ENCODE data around the gene CLIC5.
A peak's percentile ranks its signal among the peaks of the same experiment; 100 is the strongest.

Gene CLIC5

DNA sequence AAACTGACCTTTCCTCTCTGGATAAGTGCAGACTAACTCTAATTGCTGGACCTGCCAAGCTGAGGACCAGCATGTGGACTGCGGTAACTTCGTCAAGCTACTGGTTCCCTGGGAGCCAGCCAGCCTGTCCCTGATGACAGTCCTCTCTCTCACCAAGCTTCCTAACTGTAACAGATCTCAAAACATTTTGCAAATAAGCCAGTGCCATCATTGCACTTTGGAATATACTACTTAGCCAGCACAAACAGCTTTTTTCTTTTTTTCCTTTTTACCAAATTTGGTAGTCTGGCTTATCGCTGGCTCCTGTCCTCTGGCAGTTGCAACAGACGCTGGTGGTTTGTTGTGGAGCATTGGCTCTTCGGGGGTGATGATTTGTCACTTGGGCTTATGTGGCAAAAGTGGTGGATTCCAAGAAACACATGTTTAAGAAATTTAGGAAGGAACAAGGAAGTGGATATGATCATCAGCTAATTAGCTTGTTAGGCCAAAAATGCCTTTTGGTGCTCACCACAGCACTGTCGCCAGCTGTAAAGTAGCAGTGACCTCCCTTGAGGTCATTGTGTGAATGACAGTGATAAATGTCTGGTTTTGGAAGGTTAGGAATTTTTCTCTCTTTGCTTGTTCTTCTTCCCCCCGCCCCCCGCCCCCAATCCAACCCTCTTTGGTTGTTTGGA is 171.7 kb downstream of the CLIC5 start:
- no peak overlapping the region for H3K4me3 Mint-ChIP-seq
- H3K9me3 Mint-ChIP-seq: no peaks in the 10 kb centered on the region
- H3K4me1 Mint-ChIP-seq: no peaks in the 10 kb centered on the region
- no peak for ATAC-seq (replicated peaks)
- H3K27ac Mint-ChIP-seq: no peak overlapping the region
- no peaks in the 10 kb centered on the region for H3K36me3 Mint-ChIP-seq
- DNase-seq: no peak
- H3K27me3 Mint-ChIP-seq: peaks cover 0 to 12% of the 10 kb centered on the region in 2 donors

DNA sequence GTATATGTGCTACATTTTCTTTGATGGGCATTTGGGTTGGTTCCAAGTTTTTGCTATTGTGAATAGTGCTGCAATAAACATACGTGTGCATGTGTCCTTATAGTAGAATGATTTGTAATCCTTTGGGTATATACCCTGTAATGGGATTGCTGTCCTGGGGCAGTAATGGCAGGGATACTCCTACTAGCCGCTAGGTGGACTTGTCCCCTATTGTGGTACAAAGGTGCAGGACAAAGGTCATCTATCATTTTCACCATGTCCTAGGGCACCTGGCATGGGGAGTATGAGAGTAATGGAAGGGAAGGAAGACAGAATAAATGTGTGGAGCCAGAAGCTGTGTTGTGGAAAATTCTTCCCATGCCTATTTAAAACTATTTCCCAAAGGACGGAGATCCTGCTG is 174.6 kb downstream of the CLIC5 start:
- Mint-ChIP-seq H3K27ac (no peak overlapping the region), H3K4me1 (peaks cover under 1 to 2% of the 10 kb centered on the region in 2 donors), H3K9me3 (no peaks in the 10 kb centered on the region), H3K27me3 (peaks cover 0 to 17% of the 10 kb centered on the region in 2 donors), H3K4me3 (no peak overlapping the region), H3K36me3 (no peaks in the 10 kb centered on the region)
- no peak for ATAC-seq (replicated peaks)
- DNase-seq: no peak

DNA sequence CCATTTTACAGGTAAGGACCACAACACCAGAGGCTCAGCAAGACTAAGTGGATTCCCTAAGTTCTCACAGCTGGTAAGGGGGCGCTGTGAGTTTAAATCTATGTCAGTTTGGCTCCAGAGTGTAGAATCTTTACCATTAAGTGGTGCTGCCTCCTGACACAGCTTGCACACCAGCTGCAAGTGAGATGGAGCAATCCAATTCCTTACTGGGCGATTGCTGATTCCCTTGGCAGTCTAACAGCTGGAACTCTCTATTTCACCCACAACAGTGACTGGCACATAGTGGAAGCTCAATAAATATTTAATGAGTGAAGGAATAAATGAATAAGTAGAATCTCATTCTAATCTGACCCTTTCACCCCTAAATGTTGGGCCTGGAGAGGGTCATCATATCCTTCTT is 176.7 kb downstream of the CLIC5 start:
- H3K36me3 Mint-ChIP-seq: no peaks in the 10 kb centered on the region
- H3K4me1 Mint-ChIP-seq: peaks cover 10 to 11% of the 10 kb centered on the region in 2 donors
- peaks cover 0 to 17% of the 10 kb centered on the region in 2 donors for H3K27me3 Mint-ChIP-seq
- no peaks in the 10 kb centered on the region for H3K9me3 Mint-ChIP-seq
- H3K4me3 Mint-ChIP-seq: no peak overlapping the region
- no peak for DNase-seq
- H3K27ac Mint-ChIP-seq: no peak overlapping the region
- no peak for ATAC-seq (replicated peaks)

GRCh38 chr6:45838451-45838850 is 177.2 kb downstream of the CLIC5 start:
- H3K36me3 Mint-ChIP-seq: no peaks in the 10 kb centered on the region
- no peak overlapping the region for H3K27ac Mint-ChIP-seq
- DNase-seq: no peak
- no peaks in the 10 kb centered on the region for H3K9me3 Mint-ChIP-seq
- no peak overlapping the region for H3K4me3 Mint-ChIP-seq
- H3K4me1 Mint-ChIP-seq: peaks cover 11 to 14% of the 10 kb centered on the region in 2 donors
- H3K27me3 Mint-ChIP-seq: peaks cover 0 to 17% of the 10 kb centered on the region in 2 donors
- no peak for ATAC-seq (replicated peaks)

DNA sequence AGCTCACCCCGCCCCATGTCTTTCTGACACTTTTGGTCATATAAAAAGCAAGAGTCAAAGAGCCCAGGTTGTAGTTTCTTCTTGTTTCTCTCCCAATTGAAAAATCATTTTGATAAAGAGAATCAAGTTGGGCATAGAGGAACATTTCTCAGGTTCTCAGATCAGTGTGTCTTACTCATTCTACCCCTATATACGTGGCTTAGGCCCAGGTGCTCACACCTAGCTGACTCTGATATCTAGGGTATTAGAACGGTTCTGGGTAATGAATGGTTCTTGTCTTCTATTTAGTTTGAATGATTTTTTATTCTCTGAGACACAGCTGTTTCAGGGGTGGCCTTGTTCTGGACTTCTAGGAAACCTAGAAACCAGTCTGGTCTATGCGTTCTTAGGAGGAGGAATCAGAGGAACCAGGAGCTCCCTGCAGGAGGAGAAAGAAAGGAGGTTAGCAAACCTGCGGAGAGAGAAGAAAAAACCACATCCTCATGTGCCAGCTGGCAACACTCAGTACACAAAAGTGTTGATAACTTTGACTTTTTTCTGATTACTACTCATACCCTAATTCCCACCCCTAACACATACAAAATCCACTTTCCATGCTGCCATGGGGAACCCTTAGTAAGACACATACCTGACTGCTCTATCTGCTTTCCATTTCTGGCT is 178.0 kb downstream of the CLIC5 start:
- Mint-ChIP-seq H3K4me3 (no peak overlapping the region), H3K36me3 (no peaks in the 10 kb centered on the region), H3K27ac (no peak overlapping the region), H3K27me3 (peaks cover 0 to 17% of the 10 kb centered on the region in 2 donors), H3K9me3 (no peaks in the 10 kb centered on the region), H3K4me1 (peaks cover 11 to 14% of the 10 kb centered on the region in 2 donors)
- ATAC-seq (replicated peaks) (no peak), DNase-seq (no peak)

- no peak for ATAC-seq (replicated peaks)
- no peaks in the 10 kb centered on the region for H3K36me3 Mint-ChIP-seq
- no peak overlapping the region for H3K27ac Mint-ChIP-seq
- no peaks in the 10 kb centered on the region for H3K9me3 Mint-ChIP-seq
- no peak overlapping the region for H3K4me3 Mint-ChIP-seq
- peaks cover 0 to 17% of the 10 kb centered on the region in 2 donors for H3K27me3 Mint-ChIP-seq
- H3K4me1 Mint-ChIP-seq: peaks cover 14 to 20% of the 10 kb centered on the region in 2 donors
- no peak for DNase-seq
These were observed 178.7 kb downstream of the CLIC5 start for GRCh38 chr6:45836984-45837383.

- ATAC-seq (replicated peaks) (no peak), DNase-seq (no peak)
- Mint-ChIP-seq H3K36me3 (no peaks in the 10 kb centered on the region), H3K4me1 (peaks cover 20 to 25% of the 10 kb centered on the region in 2 donors), H3K27me3 (peaks cover 0 to 13% of the 10 kb centered on the region in 2 donors), H3K9me3 (no peaks in the 10 kb centered on the region), H3K4me3 (no peak overlapping the region), H3K27ac (no peak overlapping the region)
These were observed 179.2 kb downstream of the CLIC5 start for GRCh38 chr6:45836438-45836824.

DNA sequence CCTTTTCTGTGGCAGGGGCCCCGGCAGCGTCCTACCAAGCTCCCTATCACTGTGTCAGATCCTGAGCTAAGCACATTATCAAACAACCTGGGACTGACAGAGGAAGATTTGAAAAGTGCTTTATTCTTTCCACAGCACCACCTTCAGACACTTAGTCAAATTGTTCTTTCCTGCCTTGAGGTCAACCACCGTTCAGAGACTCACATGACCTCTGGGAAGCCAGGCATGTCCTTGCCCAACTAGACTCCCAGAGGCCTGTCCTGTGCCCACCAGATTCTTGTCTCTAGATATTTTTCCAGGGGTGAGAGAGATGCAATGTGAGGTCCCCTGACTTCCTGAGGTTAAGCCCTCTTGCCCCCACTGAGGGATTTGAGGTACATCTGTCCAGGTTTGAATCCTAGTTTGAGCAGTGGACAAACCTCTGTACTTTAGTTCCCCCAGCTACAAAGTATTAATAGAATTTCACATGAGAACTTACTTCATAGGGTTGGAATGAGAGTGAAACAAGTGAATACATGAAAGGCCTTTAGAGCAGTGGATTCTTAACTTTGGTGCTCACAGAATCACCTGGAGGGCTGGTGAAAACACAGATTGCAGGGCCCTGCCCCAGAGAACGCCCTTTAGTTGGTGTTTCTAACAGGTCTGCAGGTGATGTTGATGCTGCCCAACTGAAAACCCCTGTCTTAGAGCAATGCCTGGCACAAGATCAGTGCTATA is 179.8 kb downstream of the CLIC5 start:
- ATAC-seq (replicated peaks): peak in 1 of 2 donors; percentile 30
- H3K27me3 Mint-ChIP-seq: peaks cover 0 to 13% of the 10 kb centered on the region in 2 donors
- H3K4me1 Mint-ChIP-seq: peaks cover 24 to 31% of the 10 kb centered on the region in 2 donors
- no peak overlapping the region for H3K27ac Mint-ChIP-seq
- H3K4me3 Mint-ChIP-seq: peak overlapping the region in 1 of 2 donors; percentile 2
- no peaks in the 10 kb centered on the region for H3K36me3 Mint-ChIP-seq
- no peaks in the 10 kb centered on the region for H3K9me3 Mint-ChIP-seq
- no peak for DNase-seq

DNA sequence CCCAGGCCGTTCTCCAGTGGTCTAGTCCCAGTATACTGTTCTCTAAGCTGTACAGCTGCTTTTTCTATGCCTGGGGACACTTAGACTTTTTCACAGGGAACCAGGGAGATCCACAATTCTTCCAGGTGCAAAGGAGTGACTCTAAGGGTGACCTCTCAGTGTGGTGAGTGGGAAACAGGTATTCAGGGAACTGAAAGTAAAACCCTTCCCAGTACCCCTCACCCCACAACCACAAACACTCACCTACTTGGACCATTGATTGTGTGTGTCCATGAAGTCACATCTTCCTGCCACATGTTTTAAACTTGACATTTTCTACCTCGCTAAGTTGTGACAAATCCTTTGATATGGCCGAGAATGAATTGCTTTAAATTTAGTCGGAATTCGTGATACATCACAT is 183.6 kb downstream of the CLIC5 start:
- ATAC-seq (replicated peaks) (no peak), DNase-seq (no peak)
- peaks cover 0 to 2% of the 10 kb centered on the region in 2 donors for H3K27me3 Mint-ChIP-seq
- H3K4me1 Mint-ChIP-seq: peaks cover 30 to 50% of the 10 kb centered on the region in 2 donors
- peaks cover 2 to 4% of the 10 kb centered on the region in 2 donors for H3K36me3 Mint-ChIP-seq
- peak overlapping the region; percentile 10 to 80 for H3K4me3 Mint-ChIP-seq
- peak overlapping the region; percentile 75 for H3K27ac Mint-ChIP-seq
- H3K9me3 Mint-ChIP-seq: peaks cover 4 to 6% of the 10 kb centered on the region in 2 donors
